Neural progenitor cell (in vitro differentiated cells): ENCODE measurements around the gene MCM8.

ENCODE experiments used
- EZH2 ChIP-seq: fragments of 200-600 bp; sonication (generic); IDR thresholded peaks from 2 replicates; pipeline ENCODE4 v1.6.1; 2017; ENCODE audit warnings: antibody characterized with exemption, mild to moderate bottlenecking, moderate library complexity
- EZH2phosphoT487 ChIP-seq: fragments of 200-600 bp; sonication (generic); IDR thresholded peaks from 2 replicates; pipeline ENCODE4 v1.6.1; 2017; ENCODE audit warnings: antibody characterized with exemption
- TF ChIP-seq, protein P1 (sequence below): fragments of 200-600 bp; sonication (generic); IDR thresholded peaks from 2 replicates; pipeline ENCODE4 v1.5.1; 2017; ENCODE audit warnings: antibody characterized with exemption, mild to moderate bottlenecking

DNA sequence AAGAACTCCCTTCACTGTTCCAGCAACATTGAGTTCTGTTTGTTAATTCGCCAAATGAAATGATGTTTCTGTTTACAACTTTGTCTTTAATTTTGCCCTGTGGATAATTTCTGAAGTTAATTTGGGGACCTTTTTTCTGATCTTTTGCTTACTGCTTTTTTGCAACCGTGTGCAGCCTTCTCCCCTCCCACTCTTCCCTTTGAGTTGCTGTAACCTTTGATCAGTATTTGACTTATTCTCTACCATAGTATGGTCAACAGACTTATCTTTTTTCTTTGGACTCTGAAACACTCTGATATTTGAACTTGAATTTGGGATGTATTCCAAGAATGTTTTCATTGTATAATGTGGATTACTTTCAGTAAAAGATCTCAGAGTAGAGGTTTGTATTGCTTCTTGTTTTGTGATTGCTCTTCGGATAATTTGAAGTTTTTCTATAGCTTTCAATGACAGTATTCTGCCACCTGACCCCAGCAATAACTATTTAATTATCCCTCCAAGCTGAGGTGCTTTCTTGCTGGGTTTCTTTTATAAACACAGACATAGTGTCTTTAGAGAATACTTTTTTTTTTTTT lies 57.2 kb downstream of the MCM8 start:
- TF ChIP-seq, protein P1, sequence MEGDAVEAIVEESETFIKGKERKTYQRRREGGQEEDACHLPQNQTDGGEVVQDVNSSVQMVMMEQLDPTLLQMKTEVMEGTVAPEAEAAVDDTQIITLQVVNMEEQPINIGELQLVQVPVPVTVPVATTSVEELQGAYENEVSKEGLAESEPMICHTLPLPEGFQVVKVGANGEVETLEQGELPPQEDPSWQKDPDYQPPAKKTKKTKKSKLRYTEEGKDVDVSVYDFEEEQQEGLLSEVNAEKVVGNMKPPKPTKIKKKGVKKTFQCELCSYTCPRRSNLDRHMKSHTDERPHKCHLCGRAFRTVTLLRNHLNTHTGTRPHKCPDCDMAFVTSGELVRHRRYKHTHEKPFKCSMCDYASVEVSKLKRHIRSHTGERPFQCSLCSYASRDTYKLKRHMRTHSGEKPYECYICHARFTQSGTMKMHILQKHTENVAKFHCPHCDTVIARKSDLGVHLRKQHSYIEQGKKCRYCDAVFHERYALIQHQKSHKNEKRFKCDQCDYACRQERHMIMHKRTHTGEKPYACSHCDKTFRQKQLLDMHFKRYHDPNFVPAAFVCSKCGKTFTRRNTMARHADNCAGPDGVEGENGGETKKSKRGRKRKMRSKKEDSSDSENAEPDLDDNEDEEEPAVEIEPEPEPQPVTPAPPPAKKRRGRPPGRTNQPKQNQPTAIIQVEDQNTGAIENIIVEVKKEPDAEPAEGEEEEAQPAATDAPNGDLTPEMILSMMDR: no peak
- TF ChIP-seq EZH2phosphoT487 (no peak), EZH2 (no peak)
